ENCODE data around the gene VWCE.

Gene VWCE

DNA sequence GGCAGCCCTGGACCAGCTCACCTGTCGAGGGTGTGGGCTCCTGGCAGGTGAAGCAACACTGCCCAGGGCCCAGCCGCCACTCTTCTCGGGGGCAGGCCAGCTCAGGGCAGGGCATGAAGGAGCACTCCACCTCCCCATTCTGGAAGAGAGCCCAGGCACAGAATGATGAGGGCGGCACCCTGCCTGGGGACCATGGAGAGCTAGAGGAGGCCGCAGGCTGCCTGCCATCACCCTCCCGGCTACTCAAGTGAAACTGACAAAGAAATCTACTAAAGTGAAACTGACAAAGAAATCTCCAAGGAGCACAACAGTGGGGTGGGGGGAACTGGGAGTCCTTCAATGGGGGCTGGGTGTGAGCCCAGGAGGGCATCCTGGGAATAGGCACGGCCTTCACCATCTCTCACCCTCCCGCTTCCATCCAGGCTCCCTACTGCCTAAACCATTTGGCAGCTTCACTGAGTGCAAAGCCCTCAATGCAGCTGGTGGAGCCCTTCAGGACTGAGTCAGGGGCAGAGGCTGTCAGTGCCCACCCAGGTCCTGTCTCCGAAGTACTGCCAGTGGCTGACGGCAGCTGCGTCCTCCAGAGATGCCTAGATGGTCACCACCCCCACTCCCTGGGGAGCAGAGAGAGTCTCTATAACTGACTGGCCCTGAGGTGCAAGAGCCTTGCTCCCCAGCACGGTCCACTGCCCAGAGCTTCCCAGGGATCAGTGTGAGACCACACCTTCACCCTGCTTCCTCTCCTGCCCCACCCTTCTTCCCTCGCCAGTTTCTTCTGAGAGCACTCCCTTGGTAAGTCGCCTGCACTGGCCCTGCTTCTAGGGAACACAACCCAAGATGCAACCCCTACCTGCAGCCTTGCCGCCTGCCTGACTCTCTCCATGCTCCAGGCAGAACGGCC, 21.7 kb downstream of the VWCE start:
- ATAC-seq: no peak
- TF ChIP-seq ZNF70 (CRISPR knock-in tag; IDR thresholded peaks at IDR 0.05) (no peak), OSR1 (CRISPR knock-in tag; IDR thresholded peaks at IDR 0.05) (no peak), PPARA (CRISPR knock-in tag; IDR thresholded peaks at IDR 0.05; ENCODE audit: borderline replicate concordance) (no peak), ZFP30 (CRISPR knock-in tag; IDR thresholded peaks at IDR 0.05) (no peak), ZC3H10 (CRISPR knock-in tag; IDR thresholded peaks at IDR 0.05) (no peak), ZNF565 (CRISPR knock-in tag; conservative IDR thresholded peaks at IDR 0.05; ENCODE audit: low read depth) (no peak), GLIS3 (CRISPR knock-in tag; IDR thresholded peaks at IDR 0.05) (no peak), TCF4 (CRISPR knock-in tag; IDR thresholded peaks at IDR 0.05; ENCODE audit: borderline replicate concordance) (no peak), ARNTL (CRISPR knock-in tag; IDR thresholded peaks at IDR 0.05; ENCODE audit: borderline replicate concordance, low read depth) (no peak)
- TF ChIP-seq, protein P1, sequence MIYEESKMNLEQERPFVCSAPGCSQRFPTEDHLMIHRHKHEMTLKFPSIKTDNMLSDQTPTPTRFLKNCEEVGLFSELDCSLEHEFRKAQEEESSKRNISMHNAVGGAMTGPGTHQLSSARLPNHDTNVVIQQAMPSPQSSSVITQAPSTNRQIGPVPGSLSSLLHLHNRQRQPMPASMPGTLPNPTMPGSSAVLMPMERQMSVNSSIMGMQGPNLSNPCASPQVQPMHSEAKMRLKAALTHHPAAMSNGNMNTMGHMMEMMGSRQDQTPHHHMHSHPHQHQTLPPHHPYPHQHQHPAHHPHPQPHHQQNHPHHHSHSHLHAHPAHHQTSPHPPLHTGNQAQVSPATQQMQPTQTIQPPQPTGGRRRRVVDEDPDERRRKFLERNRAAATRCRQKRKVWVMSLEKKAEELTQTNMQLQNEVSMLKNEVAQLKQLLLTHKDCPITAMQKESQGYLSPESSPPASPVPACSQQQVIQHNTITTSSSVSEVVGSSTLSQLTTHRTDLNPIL (CRISPR knock-in tag; IDR thresholded peaks at IDR 0.05; ENCODE audit: low read depth): no peak
- TF ChIP-seq, protein P2, sequence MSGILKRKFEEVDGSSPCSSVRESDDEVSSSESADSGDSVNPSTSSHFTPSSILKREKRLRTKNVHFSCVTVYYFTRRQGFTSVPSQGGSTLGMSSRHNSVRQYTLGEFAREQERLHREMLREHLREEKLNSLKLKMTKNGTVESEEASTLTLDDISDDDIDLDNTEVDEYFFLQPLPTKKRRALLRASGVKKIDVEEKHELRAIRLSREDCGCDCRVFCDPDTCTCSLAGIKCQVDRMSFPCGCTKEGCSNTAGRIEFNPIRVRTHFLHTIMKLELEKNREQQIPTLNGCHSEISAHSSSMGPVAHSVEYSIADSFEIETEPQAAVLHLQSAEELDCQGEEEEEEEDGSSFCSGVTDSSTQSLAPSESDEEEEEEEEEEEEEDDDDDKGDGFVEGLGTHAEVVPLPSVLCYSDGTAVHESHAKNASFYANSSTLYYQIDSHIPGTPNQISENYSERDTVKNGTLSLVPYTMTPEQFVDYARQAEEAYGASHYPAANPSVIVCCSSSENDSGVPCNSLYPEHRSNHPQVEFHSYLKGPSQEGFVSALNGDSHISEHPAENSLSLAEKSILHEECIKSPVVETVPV (CRISPR knock-in tag; IDR thresholded peaks at IDR 0.05): no peak
- TF ChIP-seq, protein P3, sequence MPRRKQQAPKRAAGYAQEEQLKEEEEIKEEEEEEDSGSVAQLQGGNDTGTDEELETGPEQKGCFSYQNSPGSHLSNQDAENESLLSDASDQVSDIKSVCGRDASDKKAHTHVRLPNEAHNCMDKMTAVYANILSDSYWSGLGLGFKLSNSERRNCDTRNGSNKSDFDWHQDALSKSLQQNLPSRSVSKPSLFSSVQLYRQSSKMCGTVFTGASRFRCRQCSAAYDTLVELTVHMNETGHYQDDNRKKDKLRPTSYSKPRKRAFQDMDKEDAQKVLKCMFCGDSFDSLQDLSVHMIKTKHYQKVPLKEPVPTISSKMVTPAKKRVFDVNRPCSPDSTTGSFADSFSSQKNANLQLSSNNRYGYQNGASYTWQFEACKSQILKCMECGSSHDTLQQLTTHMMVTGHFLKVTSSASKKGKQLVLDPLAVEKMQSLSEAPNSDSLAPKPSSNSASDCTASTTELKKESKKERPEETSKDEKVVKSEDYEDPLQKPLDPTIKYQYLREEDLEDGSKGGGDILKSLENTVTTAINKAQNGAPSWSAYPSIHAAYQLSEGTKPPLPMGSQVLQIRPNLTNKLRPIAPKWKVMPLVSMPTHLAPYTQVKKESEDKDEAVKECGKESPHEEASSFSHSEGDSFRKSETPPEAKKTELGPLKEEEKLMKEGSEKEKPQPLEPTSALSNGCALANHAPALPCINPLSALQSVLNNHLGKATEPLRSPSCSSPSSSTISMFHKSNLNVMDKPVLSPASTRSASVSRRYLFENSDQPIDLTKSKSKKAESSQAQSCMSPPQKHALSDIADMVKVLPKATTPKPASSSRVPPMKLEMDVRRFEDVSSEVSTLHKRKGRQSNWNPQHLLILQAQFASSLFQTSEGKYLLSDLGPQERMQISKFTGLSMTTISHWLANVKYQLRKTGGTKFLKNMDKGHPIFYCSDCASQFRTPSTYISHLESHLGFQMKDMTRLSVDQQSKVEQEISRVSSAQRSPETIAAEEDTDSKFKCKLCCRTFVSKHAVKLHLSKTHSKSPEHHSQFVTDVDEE (CRISPR knock-in tag; IDR thresholded peaks at IDR 0.05): no peak
- TF ChIP-seq, protein P4, sequence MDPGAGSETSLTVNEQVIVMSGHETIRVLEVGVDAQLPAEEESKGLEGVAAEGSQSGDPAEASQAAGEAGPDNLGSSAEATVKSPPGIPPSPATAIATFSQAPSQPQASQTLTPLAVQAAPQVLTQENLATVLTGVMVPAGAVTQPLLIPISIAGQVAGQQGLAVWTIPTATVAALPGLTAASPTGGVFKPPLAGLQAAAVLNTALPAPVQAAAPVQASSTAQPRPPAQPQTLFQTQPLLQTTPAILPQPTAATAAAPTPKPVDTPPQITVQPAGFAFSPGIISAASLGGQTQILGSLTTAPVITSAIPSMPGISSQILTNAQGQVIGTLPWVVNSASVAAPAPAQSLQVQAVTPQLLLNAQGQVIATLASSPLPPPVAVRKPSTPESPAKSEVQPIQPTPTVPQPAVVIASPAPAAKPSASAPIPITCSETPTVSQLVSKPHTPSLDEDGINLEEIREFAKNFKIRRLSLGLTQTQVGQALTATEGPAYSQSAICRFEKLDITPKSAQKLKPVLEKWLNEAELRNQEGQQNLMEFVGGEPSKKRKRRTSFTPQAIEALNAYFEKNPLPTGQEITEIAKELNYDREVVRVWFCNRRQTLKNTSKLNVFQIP (CRISPR knock-in tag; IDR thresholded peaks at IDR 0.05; ENCODE audit: borderline replicate concordance, low read depth): no peak

DNA sequence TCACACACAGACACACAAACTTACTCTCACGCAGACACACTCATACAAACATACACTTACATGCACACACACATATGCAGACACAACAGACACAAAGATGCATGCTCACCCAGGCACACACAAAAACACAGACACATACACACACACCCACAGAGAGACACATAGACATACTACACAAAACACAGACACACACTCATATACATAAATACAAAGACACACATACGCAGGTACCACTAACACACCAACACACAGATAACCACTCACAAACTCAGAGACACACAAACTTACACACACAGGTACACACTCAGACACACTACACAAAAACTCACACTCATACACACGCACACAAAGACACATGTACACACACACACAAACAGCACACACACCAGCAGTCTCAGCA, 22.4 kb downstream of the VWCE start:
- ATAC-seq: no peak
- TF ChIP-seq TCF4 (CRISPR knock-in tag; IDR thresholded peaks at IDR 0.05; ENCODE audit: borderline replicate concordance): no peak
- no peak for TF ChIP-seq ZNF565 (CRISPR knock-in tag; conservative IDR thresholded peaks at IDR 0.05; ENCODE audit: low read depth)

DNA sequence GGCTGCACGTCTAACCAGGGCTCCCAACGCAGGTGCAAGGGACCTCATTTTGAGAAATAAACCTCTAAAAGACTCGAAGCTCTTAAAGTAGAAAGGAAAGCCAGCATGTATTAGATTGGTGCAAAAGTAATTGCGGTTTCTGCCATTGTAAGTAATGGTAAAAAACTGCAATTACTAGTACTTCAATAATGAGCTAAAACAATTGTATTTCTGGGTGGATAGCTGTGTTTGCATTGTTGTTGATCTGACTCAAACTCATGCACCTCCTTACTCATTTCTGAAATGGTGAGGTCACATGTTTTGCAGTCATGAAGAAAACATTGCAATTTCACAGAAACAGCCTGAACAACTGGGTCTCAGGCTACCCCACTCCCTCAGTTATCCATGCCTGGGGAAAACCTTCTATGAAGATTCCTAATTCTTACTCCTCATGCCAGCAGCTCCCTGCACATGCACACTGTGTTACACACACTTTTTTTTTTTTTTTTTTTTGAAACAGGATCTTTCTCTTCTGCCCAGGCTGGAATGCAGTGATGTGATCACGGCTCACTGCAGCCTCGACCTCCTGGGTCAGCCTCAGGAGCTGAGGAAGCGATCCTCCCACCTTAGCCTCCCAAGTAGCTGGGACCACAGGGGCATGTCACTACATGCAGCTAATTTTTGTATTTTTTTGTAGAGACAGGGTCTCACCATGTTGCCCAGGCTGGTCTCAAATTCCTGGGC, 24.6 kb downstream of the VWCE start:
- ATAC-seq: no peak; the same call in 2 of the 3 replicates
- TF ChIP-seq ZFP3 (CRISPR knock-in tag; IDR thresholded peaks at IDR 0.05) (no peak), ZC3H10 (CRISPR knock-in tag; IDR thresholded peaks at IDR 0.05) (no peak), TCF4 (CRISPR knock-in tag; IDR thresholded peaks at IDR 0.05; ENCODE audit: borderline replicate concordance) (no peak), ZNF70 (CRISPR knock-in tag; IDR thresholded peaks at IDR 0.05) (no peak)
- TF ChIP-seq, protein P3 (CRISPR knock-in tag; IDR thresholded peaks at IDR 0.05): no peak
